Chondrocyte (in vitro differentiated cells): ENCODE results near the gene PAM16. TPM values are rescaled to one million over a fixed set of nuclear protein-coding genes. Genes with fewer than 3 reads are reported as not detected.

ENCODE experiments used
- DNase-seq: peaks from one replicate; pipeline ENCODE4 v3.0.0; 2021; ENCODE audit warnings: mixed read lengths, low spot score
- H3K27ac Mint-ChIP-seq: one replicate; pipeline ENCODE4 v1.8.0; 2021; ENCODE audit warnings: mild to moderate bottlenecking, moderate library complexity, mixed read lengths; ENCODE audit not compliant: unreplicated experiment
- H3K27me3 Mint-ChIP-seq: 2 replicates; pipeline ENCODE4 v1.8.0; 2021; ENCODE audit warnings: low read depth, mixed read lengths
- H3K36me3 Mint-ChIP-seq: 2 replicates; pipeline ENCODE4 v1.8.0; 2021; ENCODE audit warnings: low read depth, mixed read lengths
- H3K4me1 Mint-ChIP-seq: 2 replicates; pipeline ENCODE4 v1.8.0; 2021; ENCODE audit warnings: low read depth, mild to moderate bottlenecking, mixed read lengths
- H3K4me3 Mint-ChIP-seq: one replicate; pipeline ENCODE4 v1.8.0; 2021; ENCODE audit warnings: mild to moderate bottlenecking, moderate library complexity, mixed read lengths; ENCODE audit not compliant: unreplicated experiment
- H3K9me3 Mint-ChIP-seq: 2 replicates; pipeline ENCODE4 v1.8.0; 2021; ENCODE audit warnings: low read depth, mixed read lengths
- total RNA-seq: library from RNA; stranded (reverse); gene quantifications from 3 replicates; pipeline ENCODE4 v1.2.1, GENCODE V29; 2021
- TF ChIP-seq, protein P1 (sequence below): fragments of 200-600 bp; sonication (generic); IDR thresholded peaks from 2 replicates; pipeline ENCODE4 v1.5.0; 2021; ENCODE audit warnings: antibody characterized with exemption, mild to moderate bottlenecking, moderate library complexity

The PAM16 gene
- total RNA-seq, 1 donor from 2014 or later = 24.4 TPM

DNA sequence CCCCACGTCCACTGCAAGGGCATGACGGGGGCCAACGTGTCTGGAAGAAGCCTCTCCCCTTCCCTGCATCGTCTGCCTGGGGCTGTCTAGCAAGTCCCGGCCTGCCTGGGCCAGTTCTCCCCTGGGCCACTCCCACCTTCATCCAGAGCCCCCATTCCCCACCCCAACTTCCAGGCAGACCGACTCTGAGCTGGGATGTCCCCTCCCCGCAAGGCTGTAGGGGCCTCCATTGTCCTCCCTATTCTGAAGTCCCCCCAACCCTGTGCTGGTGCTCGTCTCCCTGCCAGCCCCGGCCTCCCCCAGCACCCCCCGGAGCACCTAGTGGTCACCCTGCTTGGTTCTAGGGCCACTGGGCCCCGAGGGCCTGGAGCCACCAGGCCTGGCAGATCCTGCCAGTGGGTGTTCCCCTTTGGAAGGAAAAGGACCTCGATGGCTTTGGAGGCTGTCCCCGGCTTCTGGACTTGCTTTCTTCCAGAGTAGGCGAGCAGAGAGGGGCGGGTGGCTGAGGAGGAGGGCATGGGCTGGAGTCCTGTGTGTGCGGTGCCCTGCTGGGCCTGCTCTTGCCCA lies 30.5 kb downstream of the PAM16 start:
- Mint-ChIP-seq H3K36me3 (no peaks in the 10 kb centered on the region), H3K9me3 (no peaks in the 10 kb centered on the region), H3K4me3 (peak overlapping the region; percentile 62), H3K4me1 (peaks cover 64% of the 10 kb centered on the region), H3K27ac (peak overlapping the region; percentile 86), H3K27me3 (no peaks in the 10 kb centered on the region)
- TF ChIP-seq, protein P1, sequence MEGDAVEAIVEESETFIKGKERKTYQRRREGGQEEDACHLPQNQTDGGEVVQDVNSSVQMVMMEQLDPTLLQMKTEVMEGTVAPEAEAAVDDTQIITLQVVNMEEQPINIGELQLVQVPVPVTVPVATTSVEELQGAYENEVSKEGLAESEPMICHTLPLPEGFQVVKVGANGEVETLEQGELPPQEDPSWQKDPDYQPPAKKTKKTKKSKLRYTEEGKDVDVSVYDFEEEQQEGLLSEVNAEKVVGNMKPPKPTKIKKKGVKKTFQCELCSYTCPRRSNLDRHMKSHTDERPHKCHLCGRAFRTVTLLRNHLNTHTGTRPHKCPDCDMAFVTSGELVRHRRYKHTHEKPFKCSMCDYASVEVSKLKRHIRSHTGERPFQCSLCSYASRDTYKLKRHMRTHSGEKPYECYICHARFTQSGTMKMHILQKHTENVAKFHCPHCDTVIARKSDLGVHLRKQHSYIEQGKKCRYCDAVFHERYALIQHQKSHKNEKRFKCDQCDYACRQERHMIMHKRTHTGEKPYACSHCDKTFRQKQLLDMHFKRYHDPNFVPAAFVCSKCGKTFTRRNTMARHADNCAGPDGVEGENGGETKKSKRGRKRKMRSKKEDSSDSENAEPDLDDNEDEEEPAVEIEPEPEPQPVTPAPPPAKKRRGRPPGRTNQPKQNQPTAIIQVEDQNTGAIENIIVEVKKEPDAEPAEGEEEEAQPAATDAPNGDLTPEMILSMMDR = no peak
- no peak for DNase-seq

DNA sequence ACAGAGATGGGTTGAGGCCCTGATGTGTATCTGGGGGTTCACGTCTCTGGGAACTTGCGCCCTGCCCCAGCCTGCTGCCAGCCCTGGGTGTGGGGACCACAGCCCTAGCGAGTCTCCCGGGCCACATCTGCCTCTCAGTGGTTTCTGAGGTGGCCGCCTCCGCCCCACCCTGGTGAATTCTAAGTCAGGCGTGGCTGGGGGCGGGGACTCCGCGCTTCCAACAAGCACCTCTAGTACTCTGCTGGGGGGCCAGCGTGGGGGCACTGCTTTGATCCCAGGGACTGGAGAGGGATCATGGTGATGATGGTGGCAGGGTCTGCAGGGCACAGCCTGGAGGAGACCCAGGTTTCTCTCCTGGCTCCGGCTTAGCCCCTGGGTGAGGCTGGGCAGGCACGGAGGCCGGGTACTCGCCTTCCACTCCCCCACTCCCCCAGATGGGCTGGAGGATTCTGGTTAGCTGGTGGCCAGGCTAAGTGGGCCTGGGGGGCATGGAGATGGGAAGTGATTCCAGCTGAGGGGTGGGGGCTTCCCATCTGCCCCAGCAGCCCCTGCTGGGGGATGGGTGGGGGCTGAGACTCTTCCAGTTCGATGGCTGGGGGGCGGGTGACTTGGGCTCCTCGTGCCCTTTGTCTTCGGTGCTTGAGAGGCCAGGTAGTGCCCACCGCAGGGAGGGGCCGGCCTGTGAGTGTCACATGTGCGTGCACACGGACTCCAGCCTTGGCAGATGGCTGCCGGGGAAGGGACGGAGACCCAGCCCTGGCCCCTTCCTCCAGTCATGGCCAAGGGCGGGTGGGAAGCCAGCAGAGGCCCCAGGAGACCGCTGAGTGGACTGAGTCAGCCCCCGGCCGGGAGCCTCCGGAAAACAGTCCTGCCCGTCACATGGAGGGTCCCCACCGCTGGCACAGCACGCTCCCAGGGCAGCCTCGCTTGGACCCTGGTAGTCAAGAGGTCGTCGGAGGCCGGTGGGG lies 31.4 kb downstream of the PAM16 start:
- TF ChIP-seq, protein P1 = no peak
- peak; percentile 89 for DNase-seq
- Mint-ChIP-seq H3K4me1 (peaks cover 63% of the 10 kb centered on the region), H3K36me3 (no peaks in the 10 kb centered on the region), H3K27me3 (no peaks in the 10 kb centered on the region), H3K27ac (peak overlapping the region; percentile 87), H3K4me3 (peak overlapping the region; percentile 62), H3K9me3 (no peaks in the 10 kb centered on the region)

DNA sequence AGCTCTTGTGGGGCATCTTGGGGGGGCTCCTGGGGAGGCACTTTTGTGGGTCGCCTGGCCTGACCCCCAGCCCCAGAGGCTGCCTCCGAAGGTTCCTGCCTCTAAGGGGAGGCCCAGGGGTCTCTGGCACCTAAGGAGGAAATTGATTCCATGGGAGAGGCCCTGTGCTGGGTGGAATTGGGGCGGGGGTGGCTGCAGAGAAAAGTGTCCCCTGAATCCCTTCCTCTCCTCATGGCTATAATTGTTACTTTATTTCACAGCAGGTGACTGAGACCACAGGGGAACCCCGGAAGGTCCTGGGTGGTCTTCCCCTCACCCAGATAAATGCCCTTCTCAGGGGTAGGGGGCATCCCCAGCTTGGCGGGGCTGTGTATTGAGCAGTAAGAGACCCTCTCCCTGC lies 32.2 kb downstream of the PAM16 start:
- Mint-ChIP-seq H3K27me3 (no peaks in the 10 kb centered on the region), H3K27ac (peak overlapping the region; percentile 87), H3K4me1 (peaks cover 62% of the 10 kb centered on the region), H3K9me3 (no peaks in the 10 kb centered on the region), H3K36me3 (no peaks in the 10 kb centered on the region), H3K4me3 (peak overlapping the region; percentile 86)
- TF ChIP-seq, protein P1 = no peak
- DNase-seq = no peak

DNA sequence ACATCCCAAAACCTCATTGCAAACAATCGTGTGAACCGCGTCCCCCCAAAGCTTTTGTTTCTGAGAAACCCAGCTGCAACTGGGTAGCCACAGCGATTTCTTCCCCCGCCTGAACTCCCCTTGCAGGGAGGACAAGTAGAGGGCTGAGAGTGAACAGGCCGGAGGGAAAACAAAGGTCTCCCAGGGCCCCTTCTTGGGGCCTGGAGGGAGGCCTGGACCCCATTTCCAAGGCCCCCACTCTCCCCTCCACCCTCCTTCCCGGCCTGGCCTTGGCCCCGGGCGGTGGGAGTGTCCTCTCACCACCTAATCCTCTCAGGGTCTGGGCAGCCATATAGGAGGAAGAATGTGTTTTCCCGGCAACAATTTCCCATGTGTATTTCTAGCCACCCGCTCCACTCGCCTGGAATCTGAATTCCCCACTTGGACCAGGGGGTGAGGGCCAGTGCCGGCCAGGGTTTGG lies 32.6 kb downstream of the PAM16 start:
- Mint-ChIP-seq H3K4me3 (peak overlapping the region; percentile 86), H3K36me3 (no peaks in the 10 kb centered on the region), H3K4me1 (peaks cover 57% of the 10 kb centered on the region), H3K27me3 (no peaks in the 10 kb centered on the region), H3K27ac (peak overlapping the region; percentile 87), H3K9me3 (no peaks in the 10 kb centered on the region)
- TF ChIP-seq, protein P1 = no peak
- no peak for DNase-seq
